Renal cortex interstitium (tissue), 15 donors: ENCODE measurements around the gene SLC25A44. TPM values are rescaled to one million over a fixed set of nuclear protein-coding genes. Genes with fewer than 3 reads are reported as not detected.

Experiments
- DNase-seq, 11 donors: peaks; one replicate each; pipeline ENCODE4 v3.0.0-alpha.2; 2013; ENCODE audit warnings: low read depth in 9 of 11, low spot score in 4 of 11; ENCODE audit errors: extremely low read depth in 1 of 11
- long read RNA-seq, 16 experiments: transcript quantifications; one replicate each; lab custom pipeline, GENCODE V29; 2026
- polyA plus RNA-seq, 3 donors: library from polyadenylated mRNA; unstranded; fragments of 120-200 nt; gene quantifications; one replicate each; pipeline ENCODE4 v1.2.1, GENCODE V29; 2013; ENCODE audit not compliant: insufficient read length in 3 of 3

Gene SLC25A44, protein sequence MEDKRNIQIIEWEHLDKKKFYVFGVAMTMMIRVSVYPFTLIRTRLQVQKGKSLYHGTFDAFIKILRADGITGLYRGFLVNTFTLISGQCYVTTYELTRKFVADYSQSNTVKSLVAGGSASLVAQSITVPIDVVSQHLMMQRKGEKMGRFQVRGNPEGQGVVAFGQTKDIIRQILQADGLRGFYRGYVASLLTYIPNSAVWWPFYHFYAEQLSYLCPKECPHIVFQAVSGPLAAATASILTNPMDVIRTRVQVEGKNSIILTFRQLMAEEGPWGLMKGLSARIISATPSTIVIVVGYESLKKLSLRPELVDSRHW
- 10 to 100 TPM; 26.1 to 36.0 (median 32.3) TPM for polyA plus RNA-seq
- long read RNA-seq, donor 1, full-length matches to known transcripts = 2 of 2 reads
- long read RNA-seq, donor 1, partial matches to known transcripts = 0 of 2 reads
- long read RNA-seq, donor 1, other reads (novel, unspliced or antisense) = 0 of 2 reads
- long read RNA-seq, donor 2, partial matches to known transcripts = 0 of 3 reads
- long read RNA-seq, donor 2, other reads (novel, unspliced or antisense) = 0 of 3 reads
- long read RNA-seq, donor 3, full-length matches to known transcripts = 9 of 9 reads
- long read RNA-seq, donor 3, partial matches to known transcripts = 0 of 9 reads
- long read RNA-seq, donor 3, other reads (novel, unspliced or antisense) = 0 of 9 reads
- long read RNA-seq, donor 4, partial matches to known transcripts = 0 of 3 reads
- long read RNA-seq, donor 4, other reads (novel, unspliced or antisense) = 0 of 3 reads
- long read RNA-seq, donor 5 = 0 reads
- long read RNA-seq, donor 6, full-length matches to known transcripts = 7 of 7 reads
- long read RNA-seq, donor 6, partial matches to known transcripts = 0 of 7 reads
- long read RNA-seq, donor 6, other reads (novel, unspliced or antisense) = 0 of 7 reads
- long read RNA-seq, donor 7, full-length matches to known transcripts = 4 of 4 reads
- long read RNA-seq, donor 7, partial matches to known transcripts = 0 of 4 reads
- long read RNA-seq, donor 7, other reads (novel, unspliced or antisense) = 0 of 4 reads
- long read RNA-seq, donor 8, transcript SLC25A44-201 (4 exons, 3,482 nt) = major isoform, 5 of 5 reads
- long read RNA-seq, donor 8, partial matches to known transcripts = 0 of 5 reads
- long read RNA-seq, donor 8, other reads (novel, unspliced or antisense) = 0 of 5 reads
- long read RNA-seq, donor 9, transcript SLC25A44-201 (4 exons, 3,482 nt) = major isoform, 5 of 5 reads
- long read RNA-seq, donor 9, partial matches to known transcripts = 0 of 5 reads
- long read RNA-seq, donor 9, other reads (novel, unspliced or antisense) = 0 of 5 reads
- long read RNA-seq, donor 10, full-length matches to known transcripts = 7 of 20 reads
- long read RNA-seq, donor 10, partial matches to known transcripts = 13 of 20 reads
- long read RNA-seq, donor 10, other reads (novel, unspliced or antisense) = 0 of 20 reads
- long read RNA-seq, donor 11, partial matches to known transcripts = 0 of 2 reads
- long read RNA-seq, donor 11, other reads (novel, unspliced or antisense) = 0 of 2 reads
- long read RNA-seq, donor 12 = 0 reads
- long read RNA-seq, donor 13, full-length matches to known transcripts = 5 of 5 reads
- long read RNA-seq, donor 13, partial matches to known transcripts = 0 of 5 reads
- long read RNA-seq, donor 13, other reads (novel, unspliced or antisense) = 0 of 5 reads
- long read RNA-seq, donor 14, partial matches to known transcripts = 0 of 2 reads
- long read RNA-seq, donor 14, other reads (novel, unspliced or antisense) = 0 of 2 reads
- long read RNA-seq, donor 15, partial matches to known transcripts = 0 of 3 reads
- long read RNA-seq, donor 15, other reads (novel, unspliced or antisense) = 0 of 3 reads
- long read RNA-seq, donor 16, full-length matches to known transcripts = 12 of 12 reads
- long read RNA-seq, donor 16, partial matches to known transcripts = 0 of 12 reads
- long read RNA-seq, donor 16, other reads (novel, unspliced or antisense) = 0 of 12 reads

DNA sequence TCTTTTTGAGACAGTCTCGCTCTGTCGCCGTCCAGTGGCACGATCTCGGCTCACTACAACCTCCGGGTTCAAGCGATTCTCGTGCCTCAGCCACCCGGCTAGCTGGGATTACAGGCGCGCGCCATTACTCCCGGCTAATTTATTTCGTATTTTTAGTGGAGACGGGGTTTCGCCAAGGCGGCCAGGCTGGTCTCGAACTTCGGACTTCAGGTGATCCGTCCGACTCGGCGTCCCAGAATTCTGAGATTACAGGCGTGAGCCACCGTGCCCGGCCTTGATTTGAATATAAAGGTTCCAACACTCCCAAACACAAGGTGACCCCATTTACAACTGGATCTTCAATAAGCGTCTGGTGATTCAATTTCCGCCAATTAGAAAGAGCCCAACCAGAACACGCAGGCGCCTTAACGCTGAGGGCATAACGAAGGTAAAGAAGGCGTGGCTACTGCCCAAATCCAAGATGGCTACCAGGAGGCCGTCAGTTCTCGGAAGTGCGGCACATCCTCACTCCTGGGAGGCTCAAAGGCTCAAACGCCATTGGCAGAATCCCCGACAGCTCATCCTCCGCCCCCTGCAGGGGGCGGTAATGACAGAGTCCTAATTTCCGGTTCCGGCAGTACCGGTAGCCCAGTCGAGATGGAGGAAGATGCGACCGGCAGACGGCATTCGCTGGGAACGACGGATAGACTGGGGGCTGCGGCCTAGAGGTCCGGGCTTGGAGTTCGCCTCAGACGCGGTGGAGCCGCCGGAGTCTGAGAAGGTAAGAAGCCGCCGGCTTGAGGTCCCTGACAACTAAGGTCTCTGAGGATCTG lies at the start of gene SLC25A44:
SLC25A44 (plus strand) TSS at position 617 of the 812 bp plus-strand sequence. CDS start 5,744 bp downstream, outside the sequence.
- DNase-seq = peak; percentile 97 to 99 (median 98)

DNA sequence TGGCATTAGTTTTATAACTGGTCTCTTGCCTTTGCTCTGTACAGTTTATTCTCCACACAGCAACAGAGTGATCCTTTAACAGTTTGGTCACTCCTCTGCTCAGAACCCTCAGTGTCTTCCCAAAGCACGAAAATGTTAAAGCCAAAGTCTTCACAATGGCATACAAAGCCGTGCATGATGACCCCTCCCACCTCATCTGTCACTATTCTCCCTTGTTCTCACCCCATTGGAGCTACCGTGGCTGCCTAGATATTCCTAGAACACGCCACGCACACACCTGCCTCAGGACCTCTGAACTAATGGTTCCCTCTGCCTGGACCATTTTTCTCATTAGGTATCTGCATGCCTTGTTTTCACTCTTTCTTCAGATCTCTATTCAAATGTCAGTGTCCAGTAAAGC lies 49.2 kb upstream of the SLC25A44 start:
- no peak for DNase-seq

DNA sequence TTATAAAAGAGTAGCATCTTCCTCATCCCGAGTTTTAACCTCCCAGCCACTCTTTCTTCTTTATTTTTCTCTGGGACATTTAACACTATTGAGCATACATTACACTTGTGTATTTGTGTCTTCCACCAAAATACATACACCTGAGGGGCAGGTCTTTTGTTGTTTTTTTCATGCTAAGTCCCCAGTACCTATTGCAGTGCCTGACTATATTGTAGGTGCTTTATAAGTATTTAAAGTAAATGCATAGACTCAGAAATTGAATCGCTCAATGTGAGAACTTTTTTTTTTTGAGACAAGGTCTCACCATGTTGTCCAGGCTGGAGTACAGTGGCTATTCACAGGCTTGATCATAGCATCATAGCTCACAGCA lies 48.3 kb upstream of the SLC25A44 start:
- DNase-seq = no peak

DNA sequence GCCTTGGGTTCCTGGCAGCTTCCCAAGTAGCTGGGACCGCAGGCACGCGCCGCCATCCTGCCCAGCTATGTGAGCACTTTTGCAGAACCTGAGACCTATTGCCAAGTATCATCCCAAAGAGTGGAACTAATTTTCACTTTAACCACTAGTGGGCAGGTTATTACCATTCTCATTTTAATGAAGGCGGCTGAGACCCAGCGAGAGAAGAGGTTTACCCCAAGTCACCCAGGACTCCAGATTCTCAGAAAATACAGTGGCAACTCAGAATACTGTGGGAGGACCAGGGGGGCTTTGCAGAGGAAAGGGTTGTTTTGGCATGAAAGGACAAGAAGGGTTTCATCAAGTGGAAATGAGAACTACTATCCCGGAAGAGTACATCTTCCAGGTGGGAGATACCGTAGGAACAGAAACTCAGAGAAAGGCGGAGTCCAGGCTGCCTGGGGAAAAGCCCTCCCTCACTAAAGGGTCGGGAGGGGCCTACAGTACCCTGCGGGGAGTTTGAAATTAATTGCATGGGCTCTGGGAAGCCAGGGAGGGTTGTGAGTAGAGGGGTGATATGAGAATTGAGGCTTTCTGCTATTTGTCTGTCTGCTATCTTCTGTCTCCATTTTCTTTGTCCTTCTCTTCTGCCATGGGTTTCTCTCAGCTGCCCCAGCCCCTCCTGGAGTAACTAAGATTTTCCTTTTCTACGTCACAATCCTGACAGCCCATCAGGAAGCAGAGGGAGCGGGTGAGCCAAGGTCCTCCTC lies 47.7 kb upstream of the SLC25A44 start:
- peak in 1 of 11 donors; percentile 83 for DNase-seq

DNA sequence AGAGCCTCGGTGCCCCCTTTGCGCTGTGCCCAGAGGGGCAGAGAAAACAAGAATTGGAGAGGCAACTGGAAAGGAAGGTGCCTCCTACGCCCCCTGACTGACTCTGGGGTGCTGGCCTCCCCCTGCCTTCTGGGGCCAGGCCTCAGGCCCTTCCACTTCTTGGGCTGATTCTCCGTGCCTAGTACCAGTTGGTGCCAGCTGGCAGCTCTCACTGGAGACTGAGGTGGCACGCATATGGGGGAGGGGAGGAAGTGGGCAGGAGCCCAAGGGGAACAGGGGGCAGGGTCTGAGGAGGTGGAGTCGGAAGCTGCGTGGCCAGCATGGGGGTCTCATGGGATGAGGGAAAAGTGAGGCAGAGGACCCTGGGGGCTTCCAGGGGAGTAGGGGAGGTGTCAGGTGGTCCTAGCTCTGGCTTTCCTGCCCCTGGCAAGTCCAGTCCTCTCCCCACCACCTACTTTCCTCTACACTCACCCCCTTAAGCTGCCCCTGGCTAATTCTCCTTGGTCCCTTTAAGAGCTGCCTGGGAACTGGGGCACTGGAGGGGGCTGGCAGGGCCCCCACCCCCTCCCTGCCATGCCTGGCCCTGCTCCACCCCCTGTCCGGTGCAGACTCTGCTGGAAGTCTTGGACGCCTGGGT lies 47.0 kb upstream of the SLC25A44 start:
- DNase-seq = no peak

DNA sequence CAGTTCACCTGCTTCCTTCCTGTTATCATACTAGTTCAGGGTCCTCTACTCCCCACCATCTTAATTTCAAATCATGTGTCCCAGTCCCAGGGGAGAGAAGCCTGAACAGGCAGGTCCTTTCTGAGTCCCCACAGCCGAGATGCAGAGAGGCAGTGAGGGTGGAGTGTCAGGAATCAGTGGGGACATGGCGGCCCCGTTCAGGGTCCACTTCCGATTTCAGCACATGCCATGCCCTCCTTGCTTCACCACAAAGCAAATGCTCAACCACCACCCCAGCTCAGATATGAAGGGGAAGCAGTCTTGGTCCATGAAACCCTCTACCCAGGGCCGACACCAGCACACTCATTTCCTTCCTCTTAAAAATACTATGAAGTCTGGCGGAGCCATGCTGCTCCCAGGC lies 45.7 kb upstream of the SLC25A44 start:
- DNase-seq = no peak

DNA sequence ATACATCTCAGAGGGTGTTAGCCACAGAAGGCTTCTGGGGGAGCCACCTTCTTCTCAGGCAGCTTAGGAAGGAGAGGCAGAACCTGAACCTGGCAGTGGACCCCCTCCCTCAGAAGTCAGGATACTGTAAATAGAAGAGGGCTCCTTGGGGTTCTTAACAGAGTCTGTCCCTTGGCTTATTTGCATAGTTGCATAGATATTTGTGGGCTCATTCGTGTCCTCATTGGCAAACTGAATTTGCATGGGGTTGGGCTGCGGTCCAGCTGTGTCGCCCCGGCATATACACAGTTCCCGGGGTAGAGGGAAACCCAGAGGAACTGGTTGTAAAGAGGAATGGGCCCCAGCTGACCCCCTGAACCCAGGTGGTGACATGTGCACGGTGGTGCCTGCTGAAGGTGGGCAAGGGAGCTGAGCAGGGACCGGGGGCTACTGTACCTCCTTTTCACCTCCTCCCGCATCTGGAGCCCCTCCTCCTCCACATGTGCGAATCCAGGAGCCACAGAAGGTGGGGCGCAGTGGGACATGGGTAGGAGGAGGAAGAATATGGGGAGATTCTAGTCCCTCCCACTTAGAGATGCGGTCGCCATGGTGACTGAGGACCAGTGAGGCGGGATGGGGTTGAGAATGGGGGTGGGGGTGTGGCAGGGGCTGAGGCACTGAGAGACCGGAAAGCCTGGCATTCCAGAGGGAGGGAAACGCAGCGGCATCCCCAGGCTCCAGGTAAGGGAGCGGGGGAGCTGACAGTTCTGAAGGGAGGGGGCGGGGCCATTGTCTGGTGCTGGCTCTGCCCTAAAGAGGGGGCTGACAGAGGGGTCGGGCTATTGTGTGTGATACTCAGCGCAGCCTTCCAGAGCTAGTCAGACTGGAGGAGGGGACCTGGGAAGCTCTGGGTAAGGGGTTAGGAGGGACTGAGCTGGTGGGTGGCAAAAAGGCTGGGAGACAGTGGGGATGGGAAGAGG lies 44.3 kb upstream of the SLC25A44 start:
- DNase-seq = no peak

DNA sequence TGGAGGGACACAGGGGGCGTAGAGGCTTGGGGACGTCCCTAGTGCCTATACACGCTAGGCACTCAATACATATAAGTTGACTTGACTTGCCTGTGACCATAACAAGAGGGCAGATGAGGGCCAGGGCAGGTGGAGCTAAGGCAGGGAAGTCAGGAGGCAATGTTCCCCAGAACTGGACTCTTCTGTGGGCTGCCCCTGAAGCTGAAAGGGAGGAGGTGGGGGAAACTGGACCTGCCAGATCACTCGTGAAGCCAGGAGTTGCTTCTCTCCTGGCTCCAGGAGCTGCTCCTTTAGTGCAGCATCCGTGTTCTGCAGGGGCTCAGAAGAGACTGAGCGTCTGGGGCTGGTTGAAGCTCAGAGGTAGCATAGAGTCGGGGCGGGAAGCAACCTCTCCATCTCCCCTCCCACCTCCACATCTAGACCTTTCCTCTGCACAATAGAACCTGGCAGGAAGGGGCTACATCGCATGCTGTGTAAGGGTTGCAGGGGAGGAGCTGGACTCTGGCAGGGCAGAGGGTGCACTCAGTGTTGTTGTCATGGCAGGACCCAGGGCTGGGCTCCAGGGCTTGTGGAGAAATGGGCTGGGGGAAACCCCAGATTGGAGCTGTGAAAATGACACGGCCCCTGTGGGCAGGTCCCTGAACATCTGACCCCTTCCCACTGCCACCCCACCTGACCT lies 43.4 kb upstream of the SLC25A44 start:
- DNase-seq = no peak

DNA sequence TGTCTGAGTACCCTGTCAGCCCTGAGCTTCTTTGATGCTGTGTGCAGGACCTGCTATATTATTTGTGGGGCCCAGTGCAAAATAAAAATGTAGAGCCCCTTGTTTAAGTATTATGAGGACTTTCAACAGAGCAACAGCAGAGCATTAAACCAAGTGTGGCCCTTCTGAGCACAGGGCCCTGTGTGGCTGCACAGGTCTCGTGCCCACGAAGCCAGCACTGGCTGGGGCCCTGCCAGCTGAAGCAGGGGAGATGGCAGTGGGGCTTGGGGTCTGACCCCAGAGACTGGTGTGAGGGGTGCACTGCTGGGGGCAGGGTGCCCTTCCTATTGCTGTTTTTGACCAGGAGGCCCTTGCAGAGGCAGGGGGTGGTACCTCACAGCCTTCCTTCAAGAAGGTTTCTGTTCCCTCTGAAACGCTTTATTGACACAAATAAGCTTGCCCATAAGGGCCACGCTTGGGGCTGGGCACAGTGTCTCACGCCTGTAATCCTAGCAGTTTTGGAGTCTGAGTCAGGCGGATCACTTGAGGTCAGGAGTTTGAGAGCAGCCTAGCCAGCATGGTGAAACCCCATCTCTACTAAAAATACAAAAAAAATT lies 42.7 kb upstream of the SLC25A44 start:
- DNase-seq = no peak

DNA sequence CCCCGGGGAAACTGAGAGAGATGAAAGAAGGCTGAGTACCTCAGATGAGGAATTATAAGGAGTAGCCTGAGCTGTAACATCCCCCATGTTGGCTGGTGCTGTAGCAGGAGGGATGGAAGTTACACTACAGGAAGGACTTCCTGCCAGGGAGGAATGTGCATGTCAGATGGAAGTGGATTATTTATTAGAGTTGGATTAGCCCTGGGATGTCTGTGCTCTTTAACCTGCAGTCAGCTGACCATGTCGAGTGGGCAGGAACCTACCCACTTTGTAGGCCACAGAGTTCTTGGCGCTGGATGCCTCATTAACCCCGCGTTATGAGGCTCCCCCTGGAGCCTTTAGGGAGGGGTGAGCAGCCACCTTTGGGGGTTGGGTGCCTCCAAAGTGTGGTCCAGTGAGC lies 41.3 kb upstream of the SLC25A44 start:
- peak in 1 of 11 donors; percentile 84 for DNase-seq

DNA sequence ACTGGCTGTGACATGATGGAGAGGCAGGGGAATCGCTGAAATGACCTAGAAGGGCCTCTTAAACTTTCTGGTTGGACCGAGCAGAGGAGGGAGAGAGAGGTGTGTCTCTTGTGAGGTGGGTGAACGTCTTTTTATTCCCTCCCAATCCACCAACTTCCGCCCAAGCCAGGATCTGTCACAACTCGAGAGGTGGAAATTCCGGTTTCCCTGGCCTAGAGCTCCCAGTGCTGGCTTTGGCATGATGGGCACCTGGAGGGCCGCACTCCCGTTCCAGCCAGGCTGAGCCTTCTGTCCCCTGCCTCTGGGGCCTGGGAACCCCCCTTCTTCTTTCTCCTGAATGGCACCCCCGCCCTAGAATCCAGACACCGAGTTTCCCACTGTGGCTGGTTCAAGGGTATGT lies 40.5 kb upstream of the SLC25A44 start, which contains the start of gene SEMA4A:
SEMA4A (plus strand) TSS at position 224 of the 400 bp plus-strand sequence. CDS start 994 bp downstream, outside the sequence.
- peak in 1 of 11 donors; percentile 75 for DNase-seq

DNA sequence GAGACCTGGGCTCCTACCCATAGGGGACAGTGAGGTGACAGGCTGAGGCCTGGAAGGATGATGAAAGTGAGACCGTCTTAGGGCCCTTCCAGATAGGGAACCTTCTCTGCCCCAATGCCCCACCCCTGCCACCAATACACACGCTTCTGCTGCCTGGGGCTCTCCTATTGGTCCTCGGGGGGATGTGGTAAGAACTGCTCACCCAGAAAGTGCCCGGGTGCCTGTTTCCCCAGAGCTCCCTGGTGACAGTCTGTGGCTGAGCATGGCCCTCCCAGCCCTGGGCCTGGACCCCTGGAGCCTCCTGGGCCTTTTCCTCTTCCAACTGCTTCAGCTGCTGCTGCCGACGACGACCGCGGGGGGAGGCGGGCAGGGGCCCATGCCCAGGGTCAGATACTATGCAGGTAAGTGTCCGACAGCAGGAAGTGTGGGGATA lies 39.6 kb upstream of the SLC25A44 start:
- no peak for DNase-seq

DNA sequence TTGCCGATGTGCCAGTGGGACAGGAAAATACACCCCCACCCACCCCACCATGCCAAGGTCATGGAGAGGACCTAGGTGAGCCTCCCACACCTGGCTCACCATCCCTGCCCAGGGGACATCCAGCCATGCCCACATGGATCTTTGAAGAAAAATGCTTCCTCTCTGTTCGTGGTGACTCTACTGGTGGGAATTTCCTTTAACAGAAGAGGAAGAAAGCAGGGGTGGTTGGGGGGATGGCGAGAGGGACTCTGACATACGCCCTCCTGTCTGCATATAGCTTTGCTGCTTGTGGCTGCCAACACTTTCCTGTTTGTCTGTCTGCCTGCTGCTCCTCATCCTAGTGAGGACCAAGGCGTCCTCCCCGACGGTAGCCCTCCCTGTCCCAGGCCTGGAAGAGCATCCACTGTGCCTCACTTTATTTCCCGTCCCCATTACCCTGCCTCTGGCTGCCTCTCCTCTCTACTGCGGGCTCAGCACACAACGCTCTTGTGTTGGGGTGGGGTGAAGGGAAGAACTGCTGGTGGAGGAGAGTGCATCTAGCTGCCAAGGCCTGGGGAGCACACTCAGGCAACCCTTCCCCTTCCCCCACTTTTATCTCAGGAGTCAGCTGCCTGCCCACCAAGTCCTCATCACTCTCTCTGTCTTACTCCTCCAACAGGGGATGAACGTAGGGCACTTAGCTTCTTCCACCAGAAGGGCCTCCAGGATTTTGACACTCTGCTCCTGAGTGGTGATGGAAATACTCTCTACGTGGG lies 38.0 kb upstream of the SLC25A44 start:
- no peak for DNase-seq
